ENCODE results near the gene TAAR2. TPM values are rescaled to one million over a fixed set of nuclear protein-coding genes. Genes with fewer than 3 reads are reported as not detected.

Gene TAAR2
- total RNA-seq, 2 experiments from 2014 or later, result not detected

Other genes starting within 250 kb of the TAAR2 start
- gene MOXD1, start 222.8 kb downstream of the TAAR2 start, total RNA-seq, result under 1 TPM in 1 of 2 experiments, not detected in 1; 0.08 TPM
- gene STX7, start 111.2 kb downstream of the TAAR2 start, total RNA-seq, result 10 to 100 TPM; 20.1 to 20.6 TPM
- not detected for gene TAAR9, start 86.0 kb downstream of the TAAR2 start, total RNA-seq
- gene TAAR8, start 71.6 kb downstream of the TAAR2 start, total RNA-seq, result not detected
- gene TAAR6, start 54.0 kb downstream of the TAAR2 start, total RNA-seq, result not detected
- not detected for gene TAAR5, start 34.5 kb downstream of the TAAR2 start, total RNA-seq
- not detected for gene TAAR1, start 34.9 kb upstream of the TAAR2 start, total RNA-seq
- gene VNN1, start 89.8 kb upstream of the TAAR2 start, total RNA-seq, result not detected
- gene VNN2, start 133.6 kb upstream of the TAAR2 start, total RNA-seq, result 1 to 10 TPM; 3.9 to 5.4 TPM
- gene SLC18B1, start 174.4 kb upstream of the TAAR2 start, total RNA-seq, result 1 to 10 TPM; 6.8 to 7.0 TPM
- gene RPS12, start 190.3 kb upstream of the TAAR2 start, total RNA-seq, result 1,000 to 10,000 TPM; 1,763 to 1,836 TPM